Measurements from ENCODE around the gene PWWP2A. TPM values are rescaled to one million over a fixed set of nuclear protein-coding genes. Genes with fewer than 3 reads are reported as not detected.
A peak's percentile ranks its signal among the peaks of the same experiment; 100 is the strongest.

The PWWP2A gene
- total RNA-seq, 1 experiment from 2014 or later: 66.7 TPM

DNA sequence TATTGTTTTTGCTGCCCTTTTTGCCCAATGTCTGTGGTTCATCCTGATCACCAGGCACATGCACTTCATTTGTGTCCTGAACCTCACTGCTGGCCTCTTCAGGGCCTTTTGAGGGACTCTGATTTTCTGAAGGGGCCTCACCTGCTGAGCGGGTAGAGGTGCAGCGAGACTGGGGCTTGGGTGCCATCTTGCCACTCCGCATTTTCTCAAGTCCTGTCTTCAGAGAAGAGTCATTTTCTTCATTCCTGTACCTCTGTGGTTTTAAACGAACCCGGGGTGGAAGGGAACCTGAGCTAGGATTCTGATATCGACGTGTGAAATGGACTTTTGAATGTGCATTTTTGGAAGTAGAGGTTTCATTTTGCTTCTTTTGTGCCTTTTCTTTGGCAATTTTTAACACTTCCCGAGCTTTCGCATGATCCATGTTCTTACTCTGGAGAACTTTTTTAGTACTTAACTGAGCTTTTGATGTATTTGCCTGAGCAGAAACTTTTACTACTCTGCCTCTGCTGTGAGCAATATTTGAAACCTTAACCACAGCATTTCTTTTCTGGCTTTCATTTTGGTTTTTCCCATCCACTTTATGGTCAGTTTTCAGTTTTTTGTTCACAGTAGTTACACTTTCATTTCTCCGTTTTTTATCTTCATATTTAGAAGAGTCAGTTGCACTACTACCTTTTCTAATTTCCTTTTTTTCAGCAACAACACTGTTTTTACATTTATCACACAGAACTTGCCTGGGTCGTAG lies 26.1 kb downstream of the PWWP2A start:
- no peak overlapping the region for H2AFZ ChIP-seq (ENCODE audit: low read length)
- no peak overlapping the region for H3K18ac ChIP-seq (ENCODE audit: insufficient read length, low read depth, low read length)
- no peak overlapping the region for H4K91ac ChIP-seq (ENCODE audit: insufficient read length, low read depth, low read length)
- no peak overlapping the region for H2BK5ac ChIP-seq (ENCODE audit: insufficient read length, low read length)
- no peaks in the 10 kb centered on the region for H4K20me1 ChIP-seq (ENCODE audit: control insufficient read depth, insufficient read depth, insufficient read length)
- no peak overlapping the region for H3K27ac ChIP-seq (ENCODE audit: insufficient read length, low read depth, low read length)
- H3K27me3 ChIP-seq (ENCODE audit: insufficient read depth, low read length): no peaks in the 10 kb centered on the region
- H4K8ac ChIP-seq (replicated peaks; ENCODE audit: insufficient read length, low read depth, low read length): no peak overlapping the region
- no peak overlapping the region for H3K4ac ChIP-seq (ENCODE audit: low read depth, low read length)
- no peak overlapping the region for H3T11ph ChIP-seq (ENCODE audit: low read length)
- H3K9me3 Mint-ChIP-seq: no peaks in the 10 kb centered on the region
- no peak overlapping the region for H3K4me2 ChIP-seq (ENCODE audit: insufficient read depth, insufficient read length, low read length)
- H2BK15ac ChIP-seq (ENCODE audit: low read depth, low read length): no peak overlapping the region
- no peaks in the 10 kb centered on the region for H3K79me2 ChIP-seq (ENCODE audit: insufficient read depth, low read length)
- H2BK20ac ChIP-seq (ENCODE audit: low read depth, low read length, poor library complexity, severe bottlenecking): no peak overlapping the region
- peaks cover 19 to 47% (median 34%) of the 10 kb centered on the region in 3 experiments; a peak in 6 of 7 replicates for H3K36me3 Mint-ChIP-seq (ENCODE audit: insufficient read depth in 1 of 3, low read depth in 3 of 3)
- H3K4me3 Mint-ChIP-seq: no peak overlapping the region
- no peaks in the 10 kb centered on the region for H3K23me2 ChIP-seq (ENCODE audit: insufficient read length, low read depth, low read length, poor library complexity, severe bottlenecking)
- H3K79me1 ChIP-seq (ENCODE audit: insufficient read depth, low read depth, low read length, poor library complexity, severe bottlenecking): no peaks in the 10 kb centered on the region
- H3K56ac ChIP-seq (ENCODE audit: insufficient read length, low read depth, low read length): no peak overlapping the region
- H4K5ac ChIP-seq (ENCODE audit: insufficient read length, low read depth, low read length): no peak overlapping the region
- H3K14ac ChIP-seq (ENCODE audit: insufficient read depth, low read length): no peak overlapping the region
- H3K27ac Mint-ChIP-seq: peak overlapping the region in 2 of 3 experiments; percentile 12 to 73; a peak in 3 of 7 replicates
- DNase-seq: no peak
- H2AK5ac ChIP-seq (ENCODE audit: insufficient read length, low read length): no peak overlapping the region
- H3K4me1 ChIP-seq (ENCODE audit: insufficient read depth, low read length): no peaks in the 10 kb centered on the region
- peaks cover 0 to 4% of the 10 kb centered on the region in 2 experiments; a peak in 2 of 4 replicates for H3K4me1 Mint-ChIP-seq
- WGBS (ENCODE audit: extremely low coverage, insufficient read length, low lambda C conversion rate): no CpG with 5 or more reads among the region's 11 CpGs
- no peak overlapping the region for H3K23ac ChIP-seq (ENCODE audit: insufficient read length, low read depth, low read length)
- no peaks in the 10 kb centered on the region for H3K9me3 ChIP-seq (ENCODE audit: control insufficient read depth, low read depth, low read length)
- H3K9ac ChIP-seq (ENCODE audit: extremely low read depth, insufficient read length, low read length): no peak overlapping the region
- no peak overlapping the region for H2BK12ac ChIP-seq (ENCODE audit: insufficient read length, low read depth, low read length)
- no peaks in the 10 kb centered on the region for H3K27me3 Mint-ChIP-seq (ENCODE audit: low read depth)
- no peak overlapping the region for H2BK120ac ChIP-seq (ENCODE audit: low read depth, low read length, poor library complexity, severe bottlenecking)
- TF ChIP-seq CTCF (conservative IDR thresholded peaks at IDR 0.05): no peak
